ENCODE data around the gene PARD6B.
"Not testable (repeated sequence)": the region's sequence is repeated elsewhere in the genome, so short reads cannot be mapped to it uniquely, and the experiment has no call there.

Gene PARD6B

GRCh38 chr20:50746138-50746940 is 15.0 kb downstream of the PARD6B start:
- DNase-seq, result no peak

- no peak for DNase-seq
Measured at GRCh38 chr20:50747275-50747674, 15.9 kb downstream of the PARD6B start.

GRCh38 chr20:50750145-50750671 is 18.8 kb downstream of the PARD6B start:
- no peak for DNase-seq

DNA sequence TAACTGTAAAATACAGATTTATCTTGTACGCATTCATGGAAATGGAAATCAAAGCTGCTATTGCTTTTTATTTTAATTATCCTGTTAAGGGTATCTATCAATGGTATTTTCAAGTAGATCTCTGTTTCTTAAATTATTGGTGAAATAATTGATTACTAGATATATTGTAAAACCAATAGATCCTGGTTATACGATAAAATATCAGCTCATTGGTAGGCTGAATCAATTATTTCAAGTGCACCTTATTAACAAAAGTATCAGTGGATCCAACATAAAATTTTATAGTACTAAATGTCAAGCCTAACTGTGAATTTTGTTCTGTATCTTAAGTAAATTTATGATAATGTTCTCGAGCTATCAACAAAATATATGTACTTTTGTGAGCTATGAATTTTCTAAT is 21.8 kb downstream of the PARD6B start:
- no peak for DNase-seq

- no peak for DNase-seq
Measured at GRCh38 chr20:50754420-50754819, 23.0 kb downstream of the PARD6B start.

- DNase-seq, result no peak
Measured at GRCh38 chr20:50756447-50756846, 25.1 kb downstream of the PARD6B start.

DNA sequence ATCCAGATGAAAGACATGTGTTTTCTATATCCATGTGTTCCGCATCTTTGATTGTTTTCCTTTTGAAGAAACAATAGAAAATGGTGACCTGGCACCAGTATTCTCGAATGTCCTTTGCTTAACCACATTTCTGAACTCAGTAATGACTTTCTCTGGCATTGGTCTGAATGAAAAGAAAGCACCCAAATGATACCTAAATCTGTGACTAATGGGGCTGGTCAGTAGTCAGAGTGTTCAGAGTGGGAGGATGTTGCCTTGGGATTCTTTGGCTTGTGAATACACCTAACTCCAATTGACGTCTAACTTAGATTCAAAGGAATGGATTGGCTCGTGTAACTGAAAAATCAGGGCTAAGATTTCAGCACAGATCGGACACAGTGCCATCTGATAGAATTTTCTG is 27.1 kb downstream of the PARD6B start:
- no peak for DNase-seq

- no peak for DNase-seq
Measured at GRCh38 chr20:50758992-50759391, 27.6 kb downstream of the PARD6B start.

- no peak for DNase-seq
Measured at GRCh38 chr20:50759678-50760077, 28.3 kb downstream of the PARD6B start.

DNA sequence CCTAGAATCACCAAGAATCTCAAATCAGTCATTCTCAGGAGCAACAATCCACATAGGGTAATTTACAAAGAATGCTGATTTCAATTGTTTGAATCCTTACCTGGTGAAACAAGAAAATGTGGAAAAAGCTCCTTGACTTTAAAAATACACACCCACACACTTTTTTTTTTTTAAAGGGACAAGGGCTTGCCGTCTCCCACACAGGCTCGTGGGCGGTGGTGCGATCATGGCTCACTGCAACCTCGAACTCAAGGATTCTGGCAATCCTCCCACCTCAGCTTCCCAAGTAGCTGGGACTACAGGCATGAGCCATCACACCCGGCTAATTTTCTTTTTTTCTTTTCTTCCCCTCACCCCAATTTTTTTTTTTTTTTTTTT is 30.7 kb downstream of the PARD6B start:
- DNase-seq, result no peak

DNA sequence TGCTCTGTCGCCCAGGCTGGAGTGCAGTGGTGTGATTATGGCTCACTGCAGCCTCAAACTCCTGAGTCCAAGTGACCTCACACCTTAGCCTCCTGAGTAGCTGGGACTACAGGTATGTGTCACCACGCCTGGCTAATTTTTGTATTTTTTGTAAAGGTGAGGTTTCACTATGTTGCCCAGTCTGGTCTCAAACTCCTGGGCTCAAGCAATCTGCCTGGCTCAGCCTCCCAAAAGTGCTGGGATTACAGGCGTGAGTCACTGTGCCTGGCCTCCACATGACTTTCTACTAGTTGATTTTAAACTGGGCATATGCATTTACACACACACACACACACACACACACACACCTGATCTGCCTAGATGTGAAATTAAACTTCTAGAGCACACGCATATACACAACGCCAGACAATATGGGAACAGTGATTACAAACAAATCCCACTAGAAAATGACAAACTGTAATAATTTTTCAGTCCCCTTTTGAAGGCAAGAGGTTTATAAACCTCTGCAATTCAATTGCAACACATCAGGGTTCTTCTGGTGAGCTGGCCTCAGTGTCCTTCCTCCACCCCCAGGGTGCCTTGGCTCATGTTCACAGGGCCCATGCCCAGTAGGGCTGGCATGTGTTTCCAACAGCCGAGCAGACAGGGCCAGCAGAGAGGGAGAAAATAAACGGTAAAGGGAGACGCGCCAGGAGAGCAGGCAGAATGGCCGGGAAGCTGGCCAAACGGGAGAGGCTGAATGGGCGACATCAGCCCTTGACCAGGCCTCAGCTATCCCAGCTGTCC is 31.2 kb downstream of the PARD6B start:
- no peak for DNase-seq

- not testable (repeated sequence) for DNase-seq
Measured at GRCh38 chr20:50763550-50764458, 32.4 kb downstream of the PARD6B start.

DNA sequence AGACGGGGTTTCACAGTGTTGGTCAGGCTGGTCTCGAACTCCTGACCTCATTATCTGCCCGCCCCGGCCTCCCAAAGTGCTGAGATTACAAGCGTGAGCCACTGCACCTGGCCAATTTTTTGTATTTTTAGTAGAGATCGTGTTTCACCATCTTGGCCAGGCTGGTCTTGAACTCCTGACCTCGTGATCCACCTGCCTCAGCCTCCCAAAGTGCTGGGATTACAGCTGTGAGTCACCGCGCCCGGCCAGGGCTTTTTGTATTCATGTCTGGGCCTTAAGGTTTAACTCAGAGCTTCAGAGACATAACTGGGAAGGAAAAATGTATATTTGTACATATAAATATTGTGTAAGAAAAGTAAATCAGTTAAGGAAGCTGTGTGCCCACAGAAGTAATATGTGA is 33.9 kb downstream of the PARD6B start:
- DNase-seq, result not testable (repeated sequence)

GRCh38 chr20:50765674-50766073 is 34.3 kb downstream of the PARD6B start:
- DNase-seq, result no peak

DNA sequence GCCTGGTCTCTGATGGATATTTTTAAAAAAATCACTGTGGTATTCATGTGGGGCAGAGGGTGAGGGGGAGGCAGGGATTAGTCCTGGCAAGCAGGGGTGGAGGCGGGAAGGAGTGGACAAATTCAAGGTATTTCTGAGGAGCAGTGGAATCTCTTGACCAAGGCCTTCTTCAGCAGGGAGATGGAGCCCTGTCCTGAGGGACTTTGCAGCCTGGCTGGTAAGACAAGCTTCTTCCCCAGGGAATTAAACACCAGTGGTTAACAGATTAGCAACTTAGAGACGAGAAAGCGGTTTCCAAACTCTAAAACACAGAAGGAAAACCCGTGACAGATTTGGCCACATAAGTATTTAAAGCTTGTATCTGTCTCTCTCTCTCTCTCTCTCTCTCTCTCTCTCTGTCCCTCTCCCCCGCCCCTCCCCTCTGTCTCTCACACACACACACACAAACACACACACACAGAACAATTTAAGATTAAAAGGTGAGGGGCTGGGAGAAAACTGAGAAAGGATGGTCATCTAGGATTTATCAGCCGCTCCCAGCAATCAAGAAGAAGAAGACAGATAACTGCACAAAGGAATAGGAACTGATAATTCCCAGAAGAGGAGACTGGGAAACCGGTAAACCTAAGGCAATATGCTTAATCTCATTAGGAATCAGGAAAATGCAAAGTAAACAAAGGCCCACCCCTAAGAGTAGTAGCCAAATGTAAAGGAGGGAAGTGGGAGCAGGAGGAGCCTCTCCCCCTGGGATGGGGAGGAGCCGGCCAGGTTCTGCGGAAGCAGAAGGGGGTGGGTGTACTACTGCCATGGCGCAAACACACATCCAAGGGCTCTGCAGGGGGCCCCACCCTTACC is 35.8 kb downstream of the PARD6B start:
- not testable (repeated sequence) for DNase-seq

GRCh38 chr20:50768991-50769390 is 37.6 kb downstream of the PARD6B start:
- DNase-seq, result not testable (repeated sequence)

GRCh38 chr20:50769551-50770085 is 38.2 kb downstream of the PARD6B start:
- not testable (repeated sequence) for DNase-seq

DNA sequence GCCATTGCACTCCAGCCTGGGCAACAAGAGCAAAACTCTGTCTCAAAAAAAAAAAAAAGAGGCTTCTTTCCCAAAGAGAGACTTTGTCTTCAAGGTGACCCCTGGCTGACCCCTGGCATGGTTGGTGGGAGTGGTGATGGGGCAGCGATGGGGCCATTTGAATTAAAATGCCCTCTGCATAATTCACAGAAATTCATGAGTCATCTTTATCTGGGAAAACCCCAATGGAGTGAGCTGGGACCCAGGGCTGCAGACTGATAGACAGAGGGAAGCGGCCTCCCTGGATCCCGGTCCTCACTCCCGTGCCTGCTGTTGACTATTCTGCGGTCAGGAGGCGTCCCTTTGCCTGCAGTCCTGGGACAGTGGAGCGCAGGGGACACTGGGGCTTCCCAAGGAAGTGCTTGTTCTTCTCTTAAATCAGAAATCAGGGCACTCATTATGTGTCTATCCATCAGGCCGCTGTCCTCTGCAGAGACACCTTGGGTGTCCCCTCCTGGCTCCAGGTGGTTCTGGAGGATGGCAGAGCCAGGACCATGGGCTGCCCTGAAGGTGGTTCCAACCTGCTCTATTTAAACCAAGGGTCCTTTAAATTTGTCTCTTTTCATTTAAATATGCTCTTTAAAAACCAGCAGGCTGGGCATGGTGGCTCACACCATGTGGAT is 40.2 kb downstream of the PARD6B start:
- DNase-seq, result not testable (repeated sequence)

DNA sequence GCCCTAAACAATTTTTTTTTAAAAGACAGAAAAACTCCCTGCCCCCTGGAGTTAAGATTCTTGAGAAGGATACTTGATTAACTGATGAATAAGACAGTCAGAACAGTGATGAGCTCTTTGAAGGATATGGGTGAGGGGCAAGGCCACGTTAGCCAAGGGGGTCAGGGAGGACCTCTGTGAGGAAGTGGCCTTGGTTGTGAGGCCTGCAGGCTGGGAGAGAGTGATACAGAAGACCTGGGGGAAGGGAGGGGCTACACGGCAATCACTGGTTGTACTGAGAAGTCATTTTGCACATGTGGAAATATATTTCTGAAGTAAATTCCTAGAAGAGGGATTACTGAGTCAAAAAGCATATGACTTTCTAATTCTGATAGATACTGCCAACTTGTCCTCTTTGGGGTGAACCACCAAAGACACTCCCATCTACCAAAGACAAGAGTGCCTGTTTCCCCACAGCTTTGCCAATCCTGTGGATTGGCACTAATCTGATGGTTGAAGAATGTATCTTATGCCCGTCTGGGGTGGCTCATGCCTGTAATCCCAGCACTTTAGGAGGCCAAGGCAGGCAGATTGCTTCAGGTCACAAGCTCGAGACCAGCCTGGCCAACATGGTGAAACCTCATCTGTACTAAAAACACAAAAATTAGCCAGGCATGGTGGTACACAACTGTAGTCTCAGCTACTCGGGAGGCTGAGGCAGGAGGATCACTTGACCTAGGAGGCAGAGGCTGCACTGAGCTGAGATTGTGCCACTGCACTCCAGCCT is 41.2 kb downstream of the PARD6B start:
- DNase-seq, result no peak

- DNase-seq, result no peak
Measured at GRCh38 chr20:50774515-50774914, 43.1 kb downstream of the PARD6B start.

Measured in SW 1271 (cell line).